ENCODE measurements around the gene TMEM44.

DNA sequence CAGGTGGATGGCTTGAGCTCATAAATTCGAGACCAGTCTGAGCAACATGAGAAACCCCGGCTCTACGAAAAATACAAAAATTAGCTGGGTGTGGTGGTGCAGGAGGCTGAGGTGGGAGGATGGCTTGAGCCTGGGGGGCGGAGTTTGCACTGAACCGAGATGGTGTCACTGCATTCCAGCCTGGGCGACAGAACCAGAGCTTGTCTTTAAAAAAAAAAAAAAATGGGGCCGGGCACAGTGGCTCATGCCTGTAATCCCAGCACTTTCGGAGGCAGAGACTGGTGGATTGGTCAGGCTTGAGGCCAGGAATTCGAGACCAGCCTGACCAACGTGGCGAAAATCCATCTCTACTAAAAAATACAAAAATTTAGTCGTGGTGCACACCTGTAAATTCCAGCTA lies 64.0 kb downstream of the TMEM44 start:
- TF ChIP-seq, protein P1, sequence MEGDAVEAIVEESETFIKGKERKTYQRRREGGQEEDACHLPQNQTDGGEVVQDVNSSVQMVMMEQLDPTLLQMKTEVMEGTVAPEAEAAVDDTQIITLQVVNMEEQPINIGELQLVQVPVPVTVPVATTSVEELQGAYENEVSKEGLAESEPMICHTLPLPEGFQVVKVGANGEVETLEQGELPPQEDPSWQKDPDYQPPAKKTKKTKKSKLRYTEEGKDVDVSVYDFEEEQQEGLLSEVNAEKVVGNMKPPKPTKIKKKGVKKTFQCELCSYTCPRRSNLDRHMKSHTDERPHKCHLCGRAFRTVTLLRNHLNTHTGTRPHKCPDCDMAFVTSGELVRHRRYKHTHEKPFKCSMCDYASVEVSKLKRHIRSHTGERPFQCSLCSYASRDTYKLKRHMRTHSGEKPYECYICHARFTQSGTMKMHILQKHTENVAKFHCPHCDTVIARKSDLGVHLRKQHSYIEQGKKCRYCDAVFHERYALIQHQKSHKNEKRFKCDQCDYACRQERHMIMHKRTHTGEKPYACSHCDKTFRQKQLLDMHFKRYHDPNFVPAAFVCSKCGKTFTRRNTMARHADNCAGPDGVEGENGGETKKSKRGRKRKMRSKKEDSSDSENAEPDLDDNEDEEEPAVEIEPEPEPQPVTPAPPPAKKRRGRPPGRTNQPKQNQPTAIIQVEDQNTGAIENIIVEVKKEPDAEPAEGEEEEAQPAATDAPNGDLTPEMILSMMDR (IDR thresholded peaks at IDR 0.05), result no peak
- no peak for TF ChIP-seq ZFX (IDR thresholded peaks at IDR 0.05; ENCODE audit: borderline replicate concordance)

Data from 22Rv1 (cell line).